Right forelimb (tissue), 1 donor: ENCODE measurements around the gene ELMO1.

Experiments
- DNase-seq: peaks from one replicate; pipeline ENCODE4 v3.0.0-alpha.2; 2018

Gene ELMO1

DNA sequence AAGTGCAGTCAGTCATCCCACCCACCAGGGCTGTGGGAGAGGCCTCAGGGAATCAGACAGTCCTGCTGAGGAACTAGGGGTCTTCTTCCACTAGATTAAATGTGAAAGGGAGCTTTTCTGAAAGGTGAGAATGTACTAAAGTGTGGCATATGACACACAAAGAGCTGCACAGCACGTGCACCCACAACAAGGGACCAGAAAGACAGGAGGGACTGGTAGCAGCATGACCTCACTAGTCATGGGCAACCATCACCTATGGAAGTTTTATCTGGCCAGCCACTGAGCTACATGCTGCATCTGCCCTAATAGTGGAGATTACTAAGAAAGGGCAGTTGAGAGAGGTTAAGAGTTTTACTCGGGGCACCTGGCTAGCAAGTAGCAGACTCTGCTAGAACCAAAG is 519.9 kb downstream of the ELMO1 start:
- no peak for DNase-seq

DNA sequence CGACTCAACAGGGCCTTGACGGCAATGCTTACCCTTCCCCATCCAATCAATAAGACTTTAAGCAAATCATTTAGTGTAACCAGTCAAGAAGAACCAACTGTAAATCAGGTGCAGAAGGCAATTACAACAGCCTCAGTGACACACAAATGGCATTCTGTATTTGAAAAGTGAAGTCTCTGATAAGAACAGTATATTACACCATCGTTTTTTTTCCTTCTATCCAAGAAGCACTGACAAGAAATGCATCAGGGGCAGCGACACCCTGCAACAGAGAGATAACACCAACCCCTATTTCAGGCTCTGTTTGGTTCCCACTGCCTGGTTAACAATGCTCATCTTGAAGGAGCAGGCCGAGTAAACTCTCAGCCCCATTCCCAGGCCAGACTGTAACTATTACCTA is 520.4 kb downstream of the ELMO1 start:
- DNase-seq = no peak

DNA sequence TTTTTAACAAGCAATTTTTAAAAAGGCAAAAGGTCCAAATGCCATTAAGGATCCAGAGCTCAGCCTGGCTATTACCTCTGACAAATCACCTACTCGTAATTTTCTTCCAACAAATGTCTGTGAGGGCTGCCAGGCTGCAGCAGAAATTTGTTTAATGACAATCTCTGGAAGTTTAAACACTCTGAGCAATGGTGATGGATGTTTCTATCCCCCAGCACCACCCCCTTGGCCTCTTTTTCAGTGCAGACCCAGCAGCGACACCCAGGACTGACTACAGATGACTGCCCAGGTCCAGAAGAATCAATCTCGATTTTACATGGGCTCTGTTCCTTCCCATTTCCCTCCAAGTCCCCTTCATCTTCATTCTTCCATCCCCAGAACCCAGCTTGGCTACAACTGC is 523.0 kb downstream of the ELMO1 start:
- DNase-seq = no peak

DNA sequence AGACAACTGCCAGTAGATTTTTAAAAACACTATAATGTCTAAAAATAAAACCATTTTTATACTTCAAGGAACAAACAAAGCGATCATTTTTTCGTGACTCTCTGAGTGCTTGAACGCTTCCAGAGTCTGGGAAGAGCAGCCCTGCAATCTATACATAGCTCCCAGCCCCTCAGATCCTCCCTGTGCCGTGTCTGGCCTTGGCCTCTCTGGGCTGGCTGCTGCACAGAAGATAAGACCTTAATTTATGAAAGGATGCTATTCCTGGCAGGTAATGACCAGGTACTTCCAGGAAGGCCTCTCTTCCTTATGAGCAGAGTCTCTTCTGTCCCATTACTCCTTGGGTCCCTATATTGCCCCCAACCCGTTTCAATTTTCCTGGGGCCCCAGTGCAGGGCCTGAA is 523.5 kb downstream of the ELMO1 start:
- DNase-seq = no peak

DNA sequence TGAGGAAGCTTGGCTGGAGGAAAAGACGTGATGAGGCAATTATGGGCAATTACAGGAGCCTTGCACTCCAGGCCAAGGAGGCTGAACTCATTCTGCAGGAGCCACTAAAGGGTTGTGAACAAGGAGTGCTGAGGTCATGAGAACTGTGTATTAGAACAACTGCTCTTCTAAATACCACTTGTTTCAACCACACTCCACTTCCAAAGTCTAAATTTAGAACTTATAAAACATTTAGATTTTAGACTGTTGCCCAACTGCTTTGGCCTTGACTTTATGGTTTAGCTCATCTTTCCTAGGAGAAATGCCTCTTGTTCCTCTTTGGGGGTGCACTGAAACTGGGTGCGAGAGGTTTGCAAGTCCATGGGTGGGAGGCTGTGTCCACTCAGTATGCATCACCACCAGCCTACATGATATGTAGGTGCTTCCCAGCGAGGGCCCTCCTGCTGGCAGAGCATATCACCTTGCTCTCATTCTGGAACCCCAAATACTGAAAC is 524.7 kb downstream of the ELMO1 start:
- no peak for DNase-seq

DNA sequence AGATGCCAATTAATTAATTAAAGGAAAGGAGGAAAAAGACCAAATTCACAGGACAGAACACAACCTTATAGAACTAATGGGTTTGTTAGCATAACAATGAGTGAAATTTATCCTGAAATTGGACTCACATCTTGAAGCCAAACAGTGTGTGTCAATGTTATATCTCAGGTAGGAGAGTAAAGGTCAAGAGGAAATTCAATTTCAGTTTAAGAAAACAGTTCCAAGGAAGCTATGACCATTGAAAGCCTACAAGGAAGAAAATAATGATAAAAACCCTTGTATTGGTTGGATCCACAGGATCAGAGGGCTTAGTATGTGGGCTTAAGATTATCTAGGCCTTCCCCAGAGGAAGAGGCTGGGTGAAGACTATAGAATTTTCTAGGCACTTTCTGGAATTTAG is 525.5 kb downstream of the ELMO1 start:
- DNase-seq = no peak

DNA sequence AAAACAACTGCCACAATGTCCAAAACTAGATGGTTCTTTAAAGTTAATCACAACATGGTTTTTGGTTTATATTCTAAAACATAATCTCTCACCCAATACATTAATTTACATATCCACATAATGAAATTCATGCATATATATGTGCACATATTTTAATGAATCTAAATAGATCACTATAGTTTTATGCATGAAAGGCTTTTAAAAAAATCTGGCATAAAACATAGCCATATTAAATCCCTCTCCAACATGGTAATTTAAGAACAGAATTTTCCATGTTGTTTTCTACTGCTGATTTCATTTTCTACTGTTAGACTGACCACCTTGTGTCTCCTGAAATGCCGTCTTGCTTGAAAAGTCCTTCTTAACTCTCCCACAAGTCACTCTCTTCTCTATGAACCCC is 528.2 kb downstream of the ELMO1 start:
- no peak for DNase-seq

DNA sequence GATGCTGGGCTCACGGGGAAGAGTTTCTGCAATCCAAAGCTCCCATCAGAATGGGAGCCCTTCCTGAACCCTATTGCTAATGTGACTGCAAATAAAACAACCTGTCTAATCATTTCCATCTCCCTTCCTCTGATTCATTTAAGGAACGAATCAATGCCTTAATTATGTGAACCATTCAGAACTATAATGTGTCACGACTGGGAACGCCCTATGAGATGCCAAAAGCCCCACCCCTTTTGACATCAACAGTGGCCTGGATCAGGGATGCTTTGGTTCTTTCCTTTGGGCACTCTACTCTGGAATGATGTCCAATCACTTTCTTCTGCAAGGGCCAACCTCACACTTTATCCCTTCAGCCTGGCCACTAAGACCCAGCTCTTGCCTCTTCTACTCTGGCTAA is 528.9 kb downstream of the ELMO1 start:
- no peak for DNase-seq

DNA sequence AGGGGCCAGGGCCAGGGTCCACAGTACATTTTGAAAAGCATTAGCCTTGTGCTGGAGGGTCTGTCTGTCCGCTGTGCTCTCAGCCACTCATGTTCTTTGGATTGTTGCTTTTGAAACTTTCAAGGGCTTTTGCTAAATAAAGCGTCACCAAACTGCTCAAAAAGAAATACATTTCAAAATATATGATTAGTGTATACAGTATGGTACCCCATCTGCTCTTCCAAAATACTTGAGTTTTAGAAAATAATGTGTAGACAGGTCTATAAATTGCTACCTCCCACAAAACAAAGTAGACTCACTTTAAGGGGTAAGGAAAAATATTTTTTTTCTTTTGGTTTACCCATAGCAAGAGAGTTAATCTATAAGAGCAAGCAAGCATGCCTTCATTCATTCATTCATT is 530.1 kb downstream of the ELMO1 start:
- no peak for DNase-seq

DNA sequence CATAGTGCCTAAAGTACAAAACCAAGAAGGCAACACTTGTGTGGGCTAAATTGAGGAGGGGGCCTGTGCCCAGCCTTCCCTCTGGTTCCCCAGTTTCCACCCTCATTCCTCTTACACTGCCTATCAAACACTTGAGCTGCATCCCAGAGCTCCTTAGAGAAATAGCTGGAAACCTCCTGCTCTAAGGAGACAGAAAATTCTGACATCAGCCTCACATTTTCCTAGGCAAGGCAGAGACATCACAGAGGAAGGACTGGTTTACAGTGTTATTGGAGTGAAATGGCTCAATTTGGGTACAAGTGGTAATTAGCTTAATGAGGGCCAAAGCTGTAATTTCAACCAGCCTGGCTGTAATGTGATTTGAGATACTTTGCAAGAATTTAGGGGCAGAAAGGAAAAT is 532.0 kb downstream of the ELMO1 start:
- DNase-seq = no peak

DNA sequence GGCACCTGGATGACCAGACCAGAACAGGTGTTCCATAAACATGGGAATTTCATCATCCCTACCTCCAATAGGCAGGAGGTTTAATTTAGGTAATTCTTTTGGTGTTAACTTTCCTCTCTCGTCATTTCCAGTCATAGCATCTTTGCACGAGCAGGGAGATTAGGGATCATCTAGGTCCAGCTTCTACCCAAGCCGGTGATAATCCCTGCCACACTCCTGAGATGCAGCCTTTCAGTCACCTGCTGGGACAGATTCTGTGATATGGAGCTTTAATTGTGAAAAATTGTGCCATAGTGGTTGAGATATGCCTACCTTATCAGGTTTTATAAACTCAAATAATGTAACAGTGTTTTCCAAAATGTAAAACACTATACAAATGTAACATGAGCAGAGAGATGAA is 532.5 kb downstream of the ELMO1 start:
- no peak for DNase-seq

DNA sequence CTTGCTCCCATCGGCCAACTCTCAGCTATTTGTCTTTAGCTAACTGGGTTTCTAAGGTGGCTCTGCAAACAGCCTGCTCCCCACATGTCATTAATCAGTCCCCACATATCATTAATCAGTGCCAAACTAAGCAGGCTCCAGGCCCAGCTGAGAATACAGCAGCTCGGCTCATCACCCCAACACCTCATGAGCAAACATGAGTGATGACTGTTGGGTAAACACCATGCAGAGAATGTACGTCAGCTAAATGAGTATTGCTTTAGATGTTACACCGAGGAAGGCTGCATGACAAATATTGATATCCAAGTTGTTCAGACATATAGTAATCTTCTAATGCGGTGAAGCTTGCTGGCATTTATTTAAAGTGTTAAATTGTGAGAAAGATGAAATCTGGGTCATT is 536.9 kb downstream of the ELMO1 start:
- DNase-seq = no peak

DNA sequence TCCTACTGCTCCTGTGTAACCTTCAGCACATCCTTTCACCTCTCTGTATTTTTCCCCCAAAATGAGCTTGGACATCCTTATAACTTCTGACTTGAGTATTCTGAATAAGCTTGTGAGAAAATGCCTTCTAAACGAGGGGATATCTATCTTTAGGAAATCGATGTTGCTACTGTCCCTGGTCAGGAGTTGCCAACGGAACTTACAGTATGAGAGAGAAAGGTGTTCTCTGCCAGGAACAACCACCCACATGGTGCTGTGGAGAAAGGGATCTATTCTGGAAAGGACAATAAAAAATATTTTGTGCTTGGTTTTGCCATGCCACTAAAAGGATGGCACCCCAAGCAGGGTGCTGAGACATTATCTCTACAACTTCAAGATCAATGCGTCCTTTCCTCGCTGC is 537.8 kb downstream of the ELMO1 start:
- no peak for DNase-seq

DNA sequence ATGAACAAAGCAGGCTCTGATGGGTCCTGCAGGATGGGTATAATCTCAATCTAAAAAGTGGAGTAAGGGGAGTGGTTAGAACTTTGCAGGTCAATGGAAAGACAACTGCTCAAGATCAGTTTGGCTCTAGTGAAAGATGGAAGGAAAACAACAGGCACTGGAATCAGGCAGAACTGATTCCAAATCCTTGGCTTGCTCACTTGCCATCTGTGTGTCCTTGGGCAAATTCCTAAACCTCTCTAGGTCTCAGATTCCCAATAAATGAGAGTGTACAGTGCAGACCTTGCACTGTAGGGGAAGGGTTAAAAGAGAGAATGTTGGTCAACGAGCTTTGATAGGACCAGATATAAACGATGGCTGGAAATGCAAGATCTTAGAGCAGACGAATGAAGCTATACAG is 538.3 kb downstream of the ELMO1 start:
- no peak for DNase-seq

DNA sequence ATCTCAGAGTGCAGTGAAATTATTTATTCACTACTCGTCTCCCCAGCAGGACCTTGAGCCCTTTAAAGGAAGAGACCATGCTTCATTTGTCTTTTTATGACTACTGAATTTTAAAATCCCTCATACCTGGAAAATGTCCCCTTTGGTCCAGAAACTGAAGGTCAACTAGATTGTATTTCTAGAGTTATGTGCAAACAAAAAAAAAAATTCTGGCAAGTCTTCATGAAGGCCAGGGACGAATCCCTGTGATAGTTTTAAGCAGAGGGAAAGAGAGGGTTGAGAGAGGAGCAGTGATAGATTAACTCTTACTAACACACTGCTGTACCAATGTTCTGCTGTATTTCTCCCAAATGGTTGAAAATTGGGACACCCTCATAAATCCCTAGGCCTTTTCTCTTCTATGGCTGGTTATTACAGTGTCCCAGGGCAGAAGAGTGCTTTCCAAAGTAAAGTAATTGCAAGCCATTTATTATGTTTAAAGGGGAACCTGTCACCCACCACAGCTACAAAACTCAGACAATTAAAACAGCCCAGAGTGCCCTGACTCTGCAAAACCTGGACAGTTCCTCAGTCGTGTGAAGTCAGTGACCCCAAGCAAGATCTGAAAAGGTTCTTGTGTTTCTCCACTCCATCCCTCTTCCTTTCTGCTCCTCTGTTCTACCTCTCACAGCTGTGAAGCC is 541.6 kb downstream of the ELMO1 start:
- no peak for DNase-seq

DNA sequence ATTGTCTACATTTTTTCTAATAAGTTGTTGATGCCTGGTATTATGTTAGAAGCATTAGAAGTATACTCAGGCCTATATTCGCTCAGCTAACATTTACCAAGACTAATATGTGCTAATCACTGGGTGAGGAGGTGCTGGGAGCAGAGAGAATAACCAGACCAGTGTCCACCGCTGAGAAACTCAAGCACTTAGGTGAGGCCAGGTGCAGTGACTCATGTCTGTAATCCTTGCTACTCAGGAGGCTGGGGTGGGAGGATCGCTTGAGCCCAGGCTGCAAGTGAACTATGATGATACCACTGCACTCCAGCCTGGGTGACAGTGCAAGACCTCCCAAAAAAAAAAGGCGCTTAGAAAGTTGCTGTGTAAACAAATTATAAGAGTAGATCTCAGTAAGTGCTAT is 542.2 kb downstream of the ELMO1 start:
- DNase-seq = no peak

DNA sequence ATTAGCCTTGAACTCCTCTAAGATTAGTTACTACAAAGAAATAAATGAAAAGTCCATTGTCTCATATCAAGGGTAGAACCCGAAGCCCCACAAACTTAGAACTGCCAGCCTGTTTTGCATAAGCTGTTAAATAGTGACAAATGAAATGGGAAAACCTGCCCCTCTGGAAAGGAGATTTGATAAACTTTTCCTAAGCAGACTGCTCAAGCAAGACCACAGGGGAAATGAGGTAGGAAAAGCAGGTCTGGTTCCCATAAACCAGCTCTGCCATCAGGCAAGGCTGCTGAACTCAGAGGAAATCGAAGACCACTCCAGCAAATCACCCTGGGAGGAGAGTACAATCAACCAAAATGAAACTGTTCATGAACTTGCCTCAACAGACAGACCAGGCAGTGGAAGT is 542.8 kb downstream of the ELMO1 start:
- DNase-seq = no peak

DNA sequence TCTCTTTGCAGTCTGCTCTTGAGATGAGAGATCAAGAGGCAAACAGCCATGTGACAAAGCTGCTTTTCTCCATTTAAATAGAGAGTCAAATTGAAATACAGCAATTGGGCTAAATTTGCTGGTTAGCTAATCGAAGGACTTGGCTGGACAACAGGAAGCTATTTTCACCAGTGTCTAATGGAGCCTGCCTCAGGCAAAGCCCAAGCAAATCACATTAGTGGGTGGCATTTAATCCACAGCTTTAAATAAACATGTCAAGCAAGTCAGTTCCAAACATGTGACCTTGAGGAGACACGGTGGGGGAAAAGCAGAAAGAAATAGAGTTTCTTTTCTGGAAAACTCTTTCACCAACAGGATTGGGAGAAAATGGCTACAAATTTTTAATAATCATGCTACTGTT is 543.9 kb downstream of the ELMO1 start:
- DNase-seq = no peak

DNA sequence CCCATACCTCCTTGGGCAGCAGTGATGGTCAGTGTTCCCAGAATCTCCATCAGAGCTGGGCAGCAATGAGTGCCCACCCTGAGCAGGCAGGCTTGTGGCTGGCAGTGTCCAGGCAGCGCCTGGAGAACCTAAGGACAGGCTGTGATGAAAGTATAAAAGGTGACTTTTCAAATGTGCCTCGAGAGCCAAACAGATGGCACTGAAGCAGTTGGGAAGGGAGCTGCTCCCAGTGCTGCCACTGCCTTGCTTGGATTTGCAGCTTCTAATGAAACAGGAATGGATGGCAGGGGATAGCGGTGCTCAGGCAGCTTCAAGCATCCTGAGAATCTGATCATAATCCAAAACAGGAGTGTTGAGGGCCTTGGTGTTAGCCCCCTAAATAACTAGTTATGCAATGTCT is 544.6 kb downstream of the ELMO1 start:
- no peak for DNase-seq

DNA sequence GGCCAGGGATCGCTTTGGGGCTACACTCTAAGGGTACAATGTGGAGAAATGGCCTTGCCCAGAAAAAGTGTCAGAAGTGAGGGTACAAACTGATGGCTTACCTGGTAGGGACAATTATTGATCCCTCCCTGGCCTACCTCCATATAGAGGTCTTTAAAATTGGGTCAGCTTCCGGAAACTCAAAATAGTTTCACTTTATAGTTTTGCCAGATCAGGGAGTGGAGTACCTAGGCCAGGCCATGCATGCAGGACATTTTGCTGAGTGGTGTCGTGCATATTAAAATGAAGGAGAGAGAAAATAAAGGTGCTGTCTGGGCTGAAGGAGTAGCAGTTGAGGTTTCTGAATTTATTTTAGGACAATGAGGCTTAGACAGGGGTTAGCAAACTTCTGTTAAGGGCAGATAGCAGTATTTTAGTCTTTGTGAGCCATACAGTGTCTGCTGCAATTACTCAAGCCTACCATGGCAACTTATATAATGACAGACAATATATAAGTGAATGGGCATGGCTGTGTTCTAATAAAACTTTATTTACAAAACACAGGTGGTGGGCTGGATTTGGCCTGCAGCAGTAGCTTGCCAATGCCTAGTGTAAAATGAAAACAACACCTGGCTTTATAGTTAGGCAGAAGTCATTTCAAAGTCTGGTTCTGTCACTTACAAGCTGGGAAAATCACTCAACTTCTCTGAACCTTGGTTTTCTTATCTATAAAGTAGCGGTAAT is 547.5 kb downstream of the ELMO1 start:
- no peak for DNase-seq

DNA sequence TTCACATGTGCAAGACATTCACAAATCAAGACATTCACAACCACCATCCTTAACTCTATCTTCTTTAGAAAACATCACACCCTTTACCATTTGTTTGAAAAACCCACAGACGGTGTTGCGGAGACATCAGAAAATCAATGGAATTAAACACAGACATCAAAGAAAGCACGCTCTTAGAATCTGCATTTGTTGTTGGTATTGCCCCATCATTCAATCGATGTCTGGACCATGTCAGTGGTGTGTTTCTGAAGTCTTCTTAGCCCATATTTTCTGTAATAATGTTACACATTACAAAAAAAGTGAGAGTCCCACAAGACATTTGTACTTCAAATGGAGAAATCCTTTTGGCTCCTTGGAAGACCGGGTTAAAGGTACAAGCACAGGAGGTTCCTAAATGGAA is 550.5 kb downstream of the ELMO1 start:
- DNase-seq = no peak

DNA sequence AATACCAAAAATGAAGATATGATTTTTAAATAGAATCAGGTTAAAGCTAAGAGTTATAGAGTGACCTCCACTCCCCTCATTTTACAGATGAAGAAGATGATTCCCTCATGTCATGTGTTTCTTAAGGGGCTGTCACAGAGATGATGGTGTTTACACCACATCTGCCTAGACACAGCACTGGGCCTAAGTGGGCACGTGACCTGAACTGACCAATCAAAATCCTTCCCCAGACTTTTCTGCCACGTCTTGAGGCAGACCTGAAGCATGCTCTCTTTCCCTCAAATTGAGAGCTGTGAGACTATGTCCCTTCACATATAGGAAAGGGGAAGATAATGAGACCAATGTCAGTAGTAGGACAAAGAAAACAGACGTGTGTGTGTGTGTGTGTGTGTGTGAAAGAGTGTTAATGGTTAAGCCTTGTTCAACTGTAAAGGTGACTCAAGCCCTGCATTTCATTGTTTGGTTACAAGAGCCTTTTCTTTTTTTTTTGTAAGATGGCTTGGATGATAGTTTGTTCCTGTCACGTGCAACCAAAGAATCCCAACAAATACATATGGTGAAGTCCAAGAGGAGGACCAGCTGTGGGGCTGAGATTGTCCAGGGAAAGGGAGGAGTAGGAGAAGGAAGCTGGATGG is 551.6 kb downstream of the ELMO1 start:
- no peak for DNase-seq

DNA sequence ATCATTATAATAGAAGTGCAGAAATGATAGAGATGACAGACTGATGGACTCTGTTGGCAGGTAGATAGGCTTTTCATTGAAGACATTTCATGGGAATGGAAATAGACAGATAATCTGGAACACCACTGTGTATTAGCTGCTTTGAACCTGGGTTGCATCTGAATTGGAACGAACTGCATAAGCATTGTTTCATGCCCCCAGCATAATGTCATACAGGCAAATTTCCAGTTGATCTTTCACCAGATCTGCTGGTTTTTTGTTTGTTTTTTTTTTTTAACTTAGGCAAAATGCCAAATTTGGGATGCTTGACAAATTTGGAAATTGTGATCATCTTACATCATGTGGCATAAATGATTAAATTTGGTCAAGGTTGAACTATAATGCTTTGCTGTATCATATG is 552.2 kb downstream of the ELMO1 start:
- DNase-seq = no peak

DNA sequence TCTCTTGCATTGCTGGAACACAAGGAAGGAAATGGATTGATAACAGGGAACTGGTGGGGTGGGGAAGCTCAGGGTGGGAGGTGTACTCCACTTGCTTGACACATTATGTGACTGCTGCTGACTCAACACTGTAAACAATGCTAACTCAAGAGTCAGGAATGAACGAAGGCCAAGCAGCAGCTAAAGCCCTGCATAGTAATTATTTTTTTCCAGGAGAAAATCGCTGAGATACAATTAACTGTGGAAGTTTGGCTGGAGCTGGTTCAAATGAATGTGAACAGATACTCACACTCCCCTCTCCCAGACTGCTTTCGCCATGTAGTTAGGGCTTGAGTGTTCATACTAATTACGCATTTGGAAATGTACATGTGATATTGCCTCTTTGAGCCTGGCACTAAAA is 553.5 kb downstream of the ELMO1 start:
- DNase-seq = no peak
